Large intestine (tissue), 3 donors: Measurements from ENCODE around the gene ACSL3. TPM values are rescaled to one million over a fixed set of nuclear protein-coding genes. Genes with fewer than 3 reads are reported as not detected.
"Not testable (repeated sequence)": the region's sequence is repeated elsewhere in the genome, so short reads cannot be mapped to it uniquely, and the experiment has no call there.

ENCODE experiments used
- DNase-seq, 2 donors: peaks; one replicate each; pipeline versions ENCODE4 v3.0.0 to v3.0.0-alpha.2; 2013
- H3K27ac ChIP-seq: one replicate; pipeline ENCODE4 v1.5.1; 2013; ENCODE audit warnings: low read length
- H3K27me3 ChIP-seq: 2 replicates; pipeline ENCODE4 v1.6.1; 2013; ENCODE audit warnings: low read length; ENCODE audit not compliant: control insufficient read depth, insufficient read depth
- H3K36me3 ChIP-seq: 2 replicates; pipeline ENCODE4 v1.6.1; 2013; ENCODE audit warnings: low read length; ENCODE audit not compliant: control insufficient read depth, insufficient read depth
- H3K4me1 ChIP-seq: one replicate; pipeline ENCODE4 v1.6.1; 2013; ENCODE audit warnings: low read length; ENCODE audit not compliant: control insufficient read depth, insufficient read depth
- H3K4me3 ChIP-seq: one replicate; pipeline ENCODE4 v1.5.1; 2013; ENCODE audit warnings: low read length
- H3K9me3 ChIP-seq: one replicate; pipeline ENCODE4 v1.6.1; 2013; ENCODE audit warnings: mild to moderate bottlenecking, low read depth, low read length, moderate library complexity; ENCODE audit not compliant: control insufficient read depth
- WGBS: methylation state at CpG from one replicate; pipeline ENCODE4 v1.1.5; 2013; ENCODE audit warnings: low lambda C conversion rate; ENCODE audit not compliant: insufficient coverage; 5-methylcytosine and 5-hydroxymethylcytosine counted together
- polyA plus RNA-seq: library from polyadenylated mRNA; unstranded; fragments of 120-200 nt; gene quantifications from one replicate; pipeline ENCODE4 v1.2.1, GENCODE V29; 2013

Gene ACSL3
- polyA plus RNA-seq, 1 donor, result 34.8 TPM

DNA sequence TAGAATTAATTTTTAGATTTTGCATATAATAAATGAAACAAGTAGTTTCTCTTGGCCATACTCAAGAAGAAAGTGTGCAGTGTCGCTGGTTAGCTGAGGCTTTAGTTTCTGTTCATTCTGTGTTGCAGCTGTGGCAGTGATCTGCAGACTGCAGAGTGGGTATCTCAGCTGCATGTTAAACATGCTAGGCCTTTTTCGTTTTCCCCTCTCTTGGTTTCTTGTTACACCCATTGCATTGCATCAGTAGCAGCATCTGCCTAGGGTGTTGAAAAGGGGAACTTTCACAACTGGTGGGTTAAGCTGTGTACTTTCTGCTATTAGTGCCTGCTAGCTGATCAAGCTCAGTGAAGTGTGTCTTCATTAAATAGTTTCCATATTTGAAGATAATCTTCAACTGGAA, 51.3 kb downstream of the ACSL3 start:
- DNase-seq, result no peak
- Histone ChIP-seq H3K9me3 (no peaks in the 10 kb centered on the region), H3K27ac (no peak overlapping the region), H3K4me3 (no peak overlapping the region), H3K36me3 (peaks cover 16% of the 10 kb centered on the region), H3K4me1 (no peaks in the 10 kb centered on the region), H3K27me3 (no peaks in the 10 kb centered on the region)
- WGBS, result no CpG with 5 or more reads among the region's 2 CpGs

DNA sequence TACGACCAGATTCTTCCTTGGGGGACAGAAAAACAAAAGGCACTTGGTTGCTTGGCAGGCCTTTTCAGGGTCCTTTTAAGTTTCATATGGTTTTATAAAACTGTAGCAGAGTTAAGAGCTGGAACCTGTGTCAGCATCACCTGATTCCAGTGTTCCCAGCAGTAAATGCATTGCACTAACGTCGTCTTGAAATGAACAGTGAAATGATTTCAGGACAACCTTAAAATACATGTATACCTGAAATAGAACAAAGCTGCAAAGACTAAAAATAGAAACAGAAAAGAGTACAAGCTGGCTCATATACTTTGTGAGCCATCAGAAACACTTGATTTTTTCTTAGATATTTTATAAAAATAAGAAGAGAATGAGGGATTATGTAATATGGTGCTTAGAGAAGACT, 51.9 kb downstream of the ACSL3 start:
- H3K4me3 ChIP-seq, result no peak overlapping the region
- H3K27me3 ChIP-seq, result no peaks in the 10 kb centered on the region
- no peaks in the 10 kb centered on the region for H3K4me1 ChIP-seq
- DNase-seq, result no peak
- peaks cover 12% of the 10 kb centered on the region for H3K36me3 ChIP-seq
- H3K9me3 ChIP-seq, result no peaks in the 10 kb centered on the region
- 100% methylated on average over 2 of the region's 3 CpGs for WGBS
- no peak overlapping the region for H3K27ac ChIP-seq

DNA sequence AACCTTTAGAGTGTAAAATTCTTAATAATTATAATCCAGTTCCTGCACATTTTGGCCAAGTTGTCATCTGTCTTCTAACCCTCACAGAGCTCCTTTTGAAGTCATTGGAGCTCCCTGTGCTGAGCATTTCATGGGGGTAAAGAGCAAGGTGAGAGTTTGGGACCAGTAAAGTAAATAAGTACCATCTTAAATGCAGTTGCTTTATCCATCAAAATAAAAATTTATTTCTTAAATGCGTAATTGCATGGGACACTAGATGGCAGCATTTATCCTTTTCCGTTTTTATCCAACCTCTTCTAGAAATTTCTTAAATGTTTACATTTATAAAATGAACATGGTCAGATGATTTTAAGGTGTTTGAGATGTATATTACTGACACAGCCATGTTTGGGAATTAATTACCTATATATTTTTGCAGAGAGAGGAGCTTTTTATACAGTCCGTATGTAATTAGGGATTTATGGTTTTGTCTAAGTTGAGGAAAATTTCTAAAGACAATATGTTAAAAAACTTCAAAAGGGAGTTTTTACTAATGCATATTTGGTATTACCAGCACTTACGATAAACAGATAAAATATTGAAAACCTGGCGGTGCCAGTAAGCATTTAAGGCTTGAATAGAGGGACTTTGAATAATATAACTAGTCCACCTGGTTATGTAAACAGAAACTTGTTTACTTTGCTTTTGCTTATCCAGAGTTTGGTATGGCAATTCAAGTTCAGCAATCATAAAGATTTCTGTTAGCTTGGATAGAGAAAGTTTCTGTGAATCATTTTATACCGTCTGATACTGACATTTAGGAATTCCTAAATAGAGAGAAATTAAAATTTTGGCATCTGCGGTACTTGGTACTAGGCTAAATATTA, 54.5 kb downstream of the ACSL3 start:
- WGBS, result 53% methylated on average over 5 of the region's 7 CpGs
- Histone ChIP-seq H3K4me3 (no peak overlapping the region), H3K4me1 (no peaks in the 10 kb centered on the region), H3K27ac (no peak overlapping the region), H3K27me3 (no peaks in the 10 kb centered on the region), H3K9me3 (no peaks in the 10 kb centered on the region), H3K36me3 (peaks cover 18% of the 10 kb centered on the region)
- no peak for DNase-seq

DNA sequence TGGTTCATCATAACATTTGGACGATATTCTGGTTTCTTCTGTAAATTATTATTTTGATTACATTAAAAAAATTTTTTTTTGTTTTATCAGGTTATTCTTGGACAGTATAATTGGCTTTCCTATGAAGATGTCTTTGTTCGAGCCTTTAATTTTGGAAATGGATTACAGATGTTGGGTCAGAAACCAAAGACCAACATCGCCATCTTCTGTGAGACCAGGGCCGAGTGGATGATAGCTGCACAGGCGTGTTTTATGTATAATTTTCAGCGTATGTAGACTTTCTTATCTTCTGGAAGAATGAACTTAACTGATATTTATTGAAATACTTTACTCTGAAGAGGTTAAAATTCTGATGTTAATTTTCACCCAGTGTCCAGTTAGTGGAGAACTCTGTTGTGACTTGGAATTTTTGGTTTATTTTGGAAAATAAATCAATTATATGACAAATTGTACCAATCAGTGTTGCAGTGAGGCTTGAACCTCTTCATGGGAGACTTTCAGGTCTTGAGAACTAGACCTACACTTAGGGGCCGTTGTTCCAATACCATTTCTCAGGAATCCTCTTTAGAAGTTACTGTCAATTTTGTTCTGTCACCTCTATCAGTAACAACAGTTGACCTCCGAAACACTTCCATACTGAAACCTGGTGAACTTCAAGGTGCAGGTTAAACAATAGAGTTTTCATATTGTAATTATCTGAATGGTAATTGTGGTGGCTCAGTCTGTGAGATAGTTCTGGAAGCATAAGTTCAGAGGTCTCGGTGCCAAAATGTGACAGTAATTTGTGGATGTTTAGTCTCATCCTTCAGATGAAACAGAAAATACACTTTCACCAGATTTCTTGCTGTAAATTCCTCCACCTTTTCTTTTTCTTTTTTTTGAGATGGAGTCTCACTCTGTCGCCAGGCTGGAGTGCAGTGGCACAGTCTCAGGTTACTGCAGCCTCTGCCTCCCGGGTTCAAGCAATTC, 55.7 kb downstream of the ACSL3 start:
- H3K27ac ChIP-seq, result no peak overlapping the region
- no peak for DNase-seq
- H3K36me3 ChIP-seq, result peaks cover 25% of the 10 kb centered on the region
- 96% methylated on average over 4 of the region's 11 CpGs for WGBS
- no peaks in the 10 kb centered on the region for H3K9me3 ChIP-seq
- no peaks in the 10 kb centered on the region for H3K4me1 ChIP-seq
- no peak overlapping the region for H3K4me3 ChIP-seq
- no peaks in the 10 kb centered on the region for H3K27me3 ChIP-seq

DNA sequence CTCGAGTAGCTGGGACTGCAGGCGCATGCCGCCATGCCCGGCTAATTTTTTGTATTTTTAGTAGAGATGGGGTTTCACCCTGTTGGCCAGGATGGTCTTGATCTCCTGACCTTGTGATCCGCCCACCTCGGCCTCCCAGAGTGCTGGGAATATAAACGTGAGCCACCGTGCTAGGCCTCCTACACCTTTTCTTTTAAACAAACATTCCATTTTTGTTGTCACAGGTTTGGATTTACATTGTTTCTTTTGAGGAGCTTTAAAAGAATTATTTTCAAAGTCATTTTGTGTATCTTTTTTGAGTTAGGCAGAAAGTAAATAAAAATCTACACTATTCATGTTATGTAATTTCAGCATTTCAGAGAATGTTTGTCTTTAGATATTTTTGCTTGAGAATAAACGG, 56.4 kb downstream of the ACSL3 start:
- not testable (repeated sequence) for H3K27me3 ChIP-seq, H3K27ac ChIP-seq, H3K4me3 ChIP-seq, H3K9me3 ChIP-seq, DNase-seq, H3K4me1 ChIP-seq
- 73% methylated on average over 2 of the region's 9 CpGs for WGBS
- H3K36me3 ChIP-seq, result peaks cover 26% of the 10 kb centered on the region

DNA sequence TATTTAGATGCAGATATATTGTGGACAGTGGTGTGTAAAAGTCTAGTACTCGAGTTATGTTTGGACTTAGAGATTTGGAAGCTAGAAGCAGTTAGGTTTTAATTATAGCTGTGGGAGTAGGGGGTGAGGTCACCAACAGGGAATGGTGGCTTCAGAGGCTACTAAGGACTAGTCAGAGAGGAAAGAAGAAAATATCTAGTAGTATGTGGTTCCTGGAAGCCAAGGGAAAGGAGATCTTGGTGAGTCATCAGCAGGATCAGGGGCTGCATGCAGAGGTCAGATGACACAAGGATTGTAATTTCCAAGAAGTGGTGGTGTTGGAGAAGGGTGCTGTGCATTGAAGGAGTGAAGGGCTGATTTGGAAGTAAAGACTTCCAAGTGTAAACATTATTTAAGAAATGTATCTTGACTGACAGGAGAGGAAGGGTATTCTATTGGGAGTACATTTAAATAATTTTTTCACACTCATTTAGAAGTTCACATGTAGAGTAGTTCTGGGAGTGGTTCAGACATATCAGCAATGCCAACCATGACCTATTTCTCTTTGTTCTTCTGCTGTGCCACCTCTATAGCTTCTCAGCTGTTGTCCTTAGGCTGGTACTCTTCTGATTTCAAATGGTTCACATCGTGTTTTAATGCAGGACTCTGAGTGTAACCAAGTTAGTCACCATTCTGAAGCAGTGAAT, 59.1 kb downstream of the ACSL3 start:
- 100% methylated on average over 1 of the region's 2 CpGs for WGBS
- Histone ChIP-seq H3K27me3 (no peaks in the 10 kb centered on the region), H3K27ac (no peak overlapping the region), H3K4me3 (no peak overlapping the region), H3K9me3 (no peaks in the 10 kb centered on the region), H3K4me1 (no peaks in the 10 kb centered on the region), H3K36me3 (peaks cover 40% of the 10 kb centered on the region)
- DNase-seq, result no peak

DNA sequence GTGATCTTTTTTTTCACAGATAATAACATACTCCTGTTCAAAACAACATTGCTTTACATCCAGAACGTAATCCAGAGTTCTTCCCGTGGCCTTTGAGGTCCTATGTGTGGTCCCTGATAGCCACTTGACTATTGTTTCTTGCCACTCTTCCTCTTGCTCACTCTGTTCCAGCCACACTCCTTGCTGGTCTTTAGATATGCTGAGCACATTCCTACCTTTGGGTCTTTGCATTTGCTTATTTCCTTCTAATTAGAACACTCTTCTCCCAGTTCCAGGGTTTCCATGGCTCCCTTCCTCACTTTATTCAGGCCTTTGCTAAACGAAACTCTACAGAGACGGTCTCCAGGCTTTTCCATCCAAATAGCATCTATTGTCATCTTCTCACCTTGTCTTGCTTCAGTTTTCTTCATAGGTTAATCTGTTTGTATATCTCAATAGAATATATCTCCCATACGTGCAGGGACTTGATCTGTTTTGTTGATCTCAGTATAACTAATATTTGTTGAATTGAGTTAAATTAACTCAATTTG, 59.9 kb downstream of the ACSL3 start:
- H3K4me1 ChIP-seq, result no peaks in the 10 kb centered on the region
- no peaks in the 10 kb centered on the region for H3K27me3 ChIP-seq
- H3K36me3 ChIP-seq, result peaks cover 45% of the 10 kb centered on the region
- 93% methylated on average over 3 of the region's 5 CpGs for WGBS
- H3K4me3 ChIP-seq, result no peak overlapping the region
- no peak for DNase-seq
- H3K9me3 ChIP-seq, result no peaks in the 10 kb centered on the region
- no peak overlapping the region for H3K27ac ChIP-seq

DNA sequence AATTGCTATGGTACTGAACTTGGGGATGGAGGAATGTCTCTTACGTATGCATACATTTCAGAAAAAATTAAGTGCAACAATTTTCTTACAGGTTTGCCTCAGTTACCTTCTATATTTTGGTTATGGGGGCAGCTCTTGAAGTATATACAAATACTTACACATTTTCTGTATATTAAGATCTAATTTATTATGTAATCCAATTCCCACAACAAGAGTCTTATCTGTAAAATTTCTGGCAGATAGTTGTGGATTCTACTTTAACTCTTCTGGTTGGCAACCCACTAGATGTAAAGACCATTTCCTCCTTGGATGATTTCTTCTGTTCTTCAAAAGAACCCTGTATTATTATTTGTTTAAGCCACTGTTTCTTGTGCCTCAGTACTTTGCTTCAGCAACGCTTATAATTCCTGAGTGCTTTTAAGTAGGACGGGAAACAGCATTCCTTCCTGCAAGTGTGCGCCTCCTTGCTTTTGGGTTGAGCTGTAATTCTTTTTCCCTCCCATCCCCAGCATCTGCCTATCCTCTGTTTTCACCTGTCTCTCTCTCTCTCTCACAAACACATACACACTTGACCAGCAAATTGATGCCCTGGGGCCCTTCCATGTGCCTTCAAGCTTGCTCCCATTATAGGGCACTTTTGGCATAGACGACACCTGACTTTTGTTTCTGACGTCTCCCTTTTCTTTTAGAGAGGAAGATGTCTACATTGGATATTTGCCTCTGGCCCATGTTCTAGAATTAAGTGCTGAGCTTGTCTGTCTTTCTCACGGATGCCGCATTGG, 61.4 kb downstream of the ACSL3 start:
- DNase-seq, result no peak
- Histone ChIP-seq H3K9me3 (no peaks in the 10 kb centered on the region), H3K36me3 (peaks cover 48% of the 10 kb centered on the region), H3K27ac (no peak overlapping the region), H3K4me1 (no peaks in the 10 kb centered on the region), H3K27me3 (no peaks in the 10 kb centered on the region), H3K4me3 (no peak overlapping the region)
- whole genome bisulfite sequencing, result 82% methylated on average over 2 of the region's 8 CpGs

DNA sequence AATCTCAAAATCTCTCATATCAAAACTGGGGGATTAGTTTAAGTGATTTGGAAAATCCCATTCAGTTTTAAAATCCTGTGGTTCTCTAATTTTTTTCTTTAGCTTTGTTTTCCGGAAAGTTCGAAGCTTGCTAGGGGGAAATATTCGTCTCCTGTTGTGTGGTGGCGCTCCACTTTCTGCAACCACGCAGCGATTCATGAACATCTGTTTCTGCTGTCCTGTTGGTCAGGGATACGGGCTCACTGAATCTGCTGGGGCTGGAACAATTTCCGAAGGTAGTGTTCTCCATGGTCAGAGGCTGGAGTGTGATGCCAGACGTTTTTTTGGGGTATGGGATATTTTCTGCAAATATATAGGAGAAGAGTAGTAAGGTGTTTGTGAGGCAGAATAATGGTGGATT, 66.1 kb downstream of the ACSL3 start:
- H3K4me1 ChIP-seq, result no peaks in the 10 kb centered on the region
- WGBS, result no CpG with 5 or more reads among the region's 9 CpGs
- H3K27me3 ChIP-seq, result no peaks in the 10 kb centered on the region
- H3K9me3 ChIP-seq, result no peaks in the 10 kb centered on the region
- peaks cover 41% of the 10 kb centered on the region for H3K36me3 ChIP-seq
- H3K27ac ChIP-seq, result no peak overlapping the region
- no peak overlapping the region for H3K4me3 ChIP-seq
- no peak for DNase-seq
